Brain microvascular endothelial cell (primary cell): ENCODE results near the gene ZNF654.

Experiments
- DNase-seq: peaks from one replicate; pipeline ENCODE4 v3.0.0-alpha.2; 2020
- H3K27ac ChIP-seq: fragments of 250-450 bp; sonication (Bioruptor Pico); 2 replicates; pipeline ENCODE4 v1.5.1; 2020; ENCODE audit warnings: mild to moderate bottlenecking, moderate library complexity
- H3K27me3 ChIP-seq: fragments of 250-450 bp; sonication (Bioruptor Pico); replicated peaks from 2 replicates; pipeline ENCODE4 v1.5.1; 2020; ENCODE audit warnings: mild to moderate bottlenecking
- H3K36me3 ChIP-seq: fragments of 250-450 bp; sonication (Bioruptor Pico); replicated peaks from 2 replicates; pipeline ENCODE4 v1.5.1; 2020; ENCODE audit warnings: mild to moderate bottlenecking
- H3K4me3 ChIP-seq: 2 replicates; pipeline ENCODE4 v1.5.1; 2011; ENCODE audit warnings: low read depth, mild to moderate bottlenecking, control low read depth, low read length, moderate library complexity
- in situ Hi-C: cut with HindIII; loops from 2 replicates; pipeline ENCODE4 v1.10.0; 2017; ENCODE audit warnings: low sequenced_read_pairs, low pct_ligation_motif_present
- TF ChIP-seq, protein P1 (sequence below): IDR thresholded peaks from 2 replicates; pipeline ENCODE4 v1.5.1; 2011; ENCODE audit warnings: low read depth, mild to moderate bottlenecking, moderate library complexity, low read length, control low read depth, inconsistent platforms; ENCODE audit errors: missing control alignments

The ZNF654 gene

DNA sequence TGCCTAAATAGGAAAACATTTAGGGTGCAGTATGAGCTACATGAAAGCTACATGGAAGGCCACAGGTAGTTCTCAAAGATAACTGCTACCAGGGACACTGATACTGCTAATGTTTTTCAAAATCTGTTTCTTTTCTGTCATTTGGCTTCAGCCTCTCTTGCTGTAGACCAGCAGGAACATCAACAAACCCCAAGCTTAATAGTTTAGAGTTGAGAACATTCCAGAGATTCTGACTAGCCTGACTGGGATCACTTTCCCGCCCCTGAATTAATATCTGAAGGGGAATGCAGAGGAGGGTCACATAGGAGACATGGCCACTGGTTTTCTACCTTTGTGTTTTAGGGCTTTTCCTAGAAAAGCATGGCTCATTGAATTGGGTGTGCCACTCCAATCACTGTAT, 73.8 kb downstream of the ZNF654 start:
- no peak overlapping the region for H3K27ac ChIP-seq
- no peaks in the 10 kb centered on the region for H3K27me3 ChIP-seq
- in situ Hi-C loops: no loop called here
- H3K36me3 ChIP-seq: no peaks in the 10 kb centered on the region
- H3K4me3 ChIP-seq: no peak overlapping the region
- no peak for DNase-seq
- TF ChIP-seq, protein P1, sequence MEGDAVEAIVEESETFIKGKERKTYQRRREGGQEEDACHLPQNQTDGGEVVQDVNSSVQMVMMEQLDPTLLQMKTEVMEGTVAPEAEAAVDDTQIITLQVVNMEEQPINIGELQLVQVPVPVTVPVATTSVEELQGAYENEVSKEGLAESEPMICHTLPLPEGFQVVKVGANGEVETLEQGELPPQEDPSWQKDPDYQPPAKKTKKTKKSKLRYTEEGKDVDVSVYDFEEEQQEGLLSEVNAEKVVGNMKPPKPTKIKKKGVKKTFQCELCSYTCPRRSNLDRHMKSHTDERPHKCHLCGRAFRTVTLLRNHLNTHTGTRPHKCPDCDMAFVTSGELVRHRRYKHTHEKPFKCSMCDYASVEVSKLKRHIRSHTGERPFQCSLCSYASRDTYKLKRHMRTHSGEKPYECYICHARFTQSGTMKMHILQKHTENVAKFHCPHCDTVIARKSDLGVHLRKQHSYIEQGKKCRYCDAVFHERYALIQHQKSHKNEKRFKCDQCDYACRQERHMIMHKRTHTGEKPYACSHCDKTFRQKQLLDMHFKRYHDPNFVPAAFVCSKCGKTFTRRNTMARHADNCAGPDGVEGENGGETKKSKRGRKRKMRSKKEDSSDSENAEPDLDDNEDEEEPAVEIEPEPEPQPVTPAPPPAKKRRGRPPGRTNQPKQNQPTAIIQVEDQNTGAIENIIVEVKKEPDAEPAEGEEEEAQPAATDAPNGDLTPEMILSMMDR: no peak

DNA sequence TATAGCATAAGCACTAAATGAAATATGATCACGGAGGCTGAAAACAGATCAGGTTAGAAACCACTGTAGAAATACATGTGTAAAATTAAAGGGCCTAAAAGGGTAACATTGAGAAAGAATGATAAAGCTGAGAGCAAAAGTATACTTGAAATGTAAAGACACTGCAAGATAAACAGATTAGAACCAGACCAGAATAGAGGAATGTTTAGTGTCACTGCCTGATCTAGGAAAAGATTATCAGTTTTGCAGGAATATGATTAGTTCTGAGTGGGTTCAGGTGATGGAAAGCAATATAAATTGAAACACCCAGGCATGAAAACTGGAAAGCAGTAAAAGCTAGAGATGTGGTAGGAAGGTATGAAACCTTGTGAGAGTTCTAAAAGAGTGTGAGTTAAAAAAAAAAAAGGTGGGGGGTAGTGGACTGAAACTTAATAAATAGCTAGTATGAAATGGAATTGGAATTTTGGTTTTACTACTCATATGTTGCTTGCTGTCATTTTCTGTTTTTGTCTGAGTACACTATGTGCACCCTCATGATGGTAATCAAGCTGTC, 74.7 kb downstream of the ZNF654 start:
- TF ChIP-seq, protein P1: no peak
- Histone ChIP-seq H3K27me3 (no peaks in the 10 kb centered on the region), H3K27ac (no peak overlapping the region), H3K4me3 (no peak overlapping the region), H3K36me3 (no peaks in the 10 kb centered on the region)
- in situ Hi-C loops: no loop called here
- DNase-seq: no peak

DNA sequence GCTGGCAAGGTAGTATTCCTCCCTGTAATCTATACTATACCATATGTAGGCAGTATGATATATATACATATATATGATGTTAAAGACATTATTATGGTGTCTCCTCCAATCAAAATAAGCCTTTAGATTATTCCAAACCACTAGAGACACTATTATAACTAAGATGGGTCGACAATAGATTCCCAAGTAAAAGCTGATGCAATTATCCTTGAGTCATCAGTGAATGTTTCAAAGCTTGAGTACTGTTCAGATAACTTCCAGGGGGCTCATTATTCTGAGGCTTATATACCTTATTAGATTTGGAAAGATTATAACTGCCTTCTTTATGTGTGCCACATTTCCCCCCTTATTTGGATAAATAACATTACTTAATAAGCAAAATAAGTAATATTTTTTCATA, 78.8 kb downstream of the ZNF654 start:
- H3K27ac ChIP-seq: no peak overlapping the region
- no peak for DNase-seq
- H3K36me3 ChIP-seq: peaks cover 11% of the 10 kb centered on the region
- no peaks in the 10 kb centered on the region for H3K27me3 ChIP-seq
- TF ChIP-seq, protein P1: no peak
- H3K4me3 ChIP-seq: no peak overlapping the region
- in situ Hi-C loops: no loop called here

DNA sequence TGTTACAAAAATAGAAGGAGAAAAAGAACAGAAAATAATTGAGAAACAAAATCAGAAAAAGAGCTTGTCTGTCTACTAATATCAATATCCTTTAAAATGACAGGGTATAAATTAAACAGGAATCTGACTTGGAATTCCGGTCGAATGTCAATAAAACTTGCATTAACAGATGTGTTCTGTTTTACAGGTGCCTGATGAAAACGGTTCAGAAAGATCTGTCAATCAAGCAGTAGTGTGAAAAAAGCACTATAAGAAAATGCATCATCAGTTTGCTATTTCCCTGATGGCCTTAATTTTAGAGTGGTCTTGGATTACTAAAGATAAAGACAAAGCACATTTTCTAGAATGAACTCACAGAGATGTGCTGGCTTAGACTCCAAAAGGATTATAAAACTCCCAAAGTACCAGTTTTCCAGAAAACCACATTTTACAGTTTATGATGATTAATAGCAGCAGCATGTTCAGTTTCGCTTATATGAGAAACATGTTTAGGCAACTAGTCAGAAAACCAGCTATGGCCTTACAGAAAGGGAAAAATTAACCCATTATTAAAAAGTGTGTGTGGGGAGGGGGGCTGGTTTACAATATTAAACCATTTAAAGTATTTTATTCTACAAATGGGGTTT, 82.5 kb downstream of the ZNF654 start:
- TF ChIP-seq, protein P1: no peak
- peaks cover 11% of the 10 kb centered on the region for H3K36me3 ChIP-seq
- in situ Hi-C loops: no loop called here
- no peaks in the 10 kb centered on the region for H3K27me3 ChIP-seq
- H3K27ac ChIP-seq: peak overlapping the region; percentile 13
- no peak for DNase-seq
- no peak overlapping the region for H3K4me3 ChIP-seq

DNA sequence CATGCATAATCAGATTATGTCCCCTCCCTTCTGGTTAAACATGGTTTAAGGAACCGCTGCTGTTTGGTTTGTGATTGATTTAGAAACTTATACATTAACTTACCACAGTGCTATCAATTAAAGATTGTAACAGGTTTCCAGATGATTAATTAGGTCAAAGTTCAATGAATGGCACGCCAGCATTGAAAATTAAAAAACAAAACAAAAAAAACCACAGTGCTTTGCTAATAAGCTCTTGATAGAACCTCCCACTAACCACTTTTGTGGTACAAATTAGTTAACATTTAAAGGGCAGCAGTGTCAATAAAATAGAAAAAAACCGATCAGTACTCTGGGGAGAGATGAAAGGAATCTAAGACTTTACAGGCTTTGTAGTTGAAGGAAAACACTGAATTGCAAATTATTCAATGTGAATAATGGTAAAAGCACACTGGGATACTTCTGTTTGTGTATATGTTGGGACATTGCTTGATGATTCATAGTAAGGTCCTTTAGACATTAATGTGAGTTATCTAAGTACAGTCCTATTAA, 83.1 kb downstream of the ZNF654 start:
- H3K27ac ChIP-seq: peak overlapping the region; percentile 13
- DNase-seq: no peak
- peaks cover 11% of the 10 kb centered on the region for H3K36me3 ChIP-seq
- TF ChIP-seq, protein P1: no peak
- no peaks in the 10 kb centered on the region for H3K27me3 ChIP-seq
- no peak overlapping the region for H3K4me3 ChIP-seq
- in situ Hi-C loops: no loop called here
